H1 (cell line): ENCODE data around the gene EPHA2. TPM values are rescaled to one million over a fixed set of nuclear protein-coding genes. Genes with fewer than 3 reads are reported as not detected.

Source experiments
- CTCF ChIA-PET: fragments of 300-600 bp; sonication (Branson Sonifier 250); formaldehyde crosslinking; loops from one replicate; lab custom pipeline; 2021; ENCODE audit not compliant: partially characterized antibody; lab: Charles Lee
- POLR2A ChIA-PET: fragments of 300-600 bp; sonication (Branson Sonifier 250); formaldehyde crosslinking; loops from one replicate; lab custom pipeline; 2021; ENCODE audit warnings: inconsistent platforms; ENCODE audit not compliant: partially characterized antibody; lab: Charles Lee
- DNase-seq, 2 experiments: peaks; one replicate each; pipeline versions ENCODE4 v3.0.0 to v3.0.0-alpha.2; 2010 to 2022; ENCODE audit warnings: low spot score in 2 of 2, low read depth in 1 of 2, mixed read lengths in 1 of 2
- FAIRE-seq: peaks from 2 replicates; lab custom pipeline; 2011; peaks lifted over from hg19 to GRCh38; lab: Jason Lieb, UNC
- H2AFZ ChIP-seq: 2 replicates; pipeline ENCODE4 v1.8.1; 2012; ENCODE audit warnings: low read length, inconsistent platforms
- H2AK5ac ChIP-seq: 2 replicates; pipeline ENCODE4 v1.6.1; 2013; ENCODE audit warnings: low read depth, low read length
- H2BK120ac ChIP-seq: replicated peaks from 2 replicates; pipeline ENCODE3; 2013; ENCODE audit warnings: low read depth, low read length, inconsistent platforms
- H2BK12ac ChIP-seq: 2 replicates; pipeline ENCODE4 v1.6.1; 2013; ENCODE audit warnings: low read depth, low read length
- H2BK15ac ChIP-seq: 2 replicates; pipeline ENCODE4 v1.6.1; 2013; ENCODE audit warnings: low read length
- H2BK20ac ChIP-seq: 2 replicates; pipeline ENCODE4 v1.6.1; 2013; ENCODE audit warnings: low read length
- H2BK5ac ChIP-seq: 2 replicates; pipeline ENCODE4 v1.6.1; 2013; ENCODE audit warnings: low read depth, low read length
- H3K14ac ChIP-seq: 2 replicates; pipeline ENCODE4 v1.6.1; 2013; ENCODE audit warnings: inconsistent platforms; ENCODE audit not compliant: insufficient read length
- H3K18ac ChIP-seq: 2 replicates; pipeline ENCODE4 v1.6.1; 2013; ENCODE audit warnings: low read length; ENCODE audit errors: extremely low read depth
- H3K23ac ChIP-seq: 2 replicates; pipeline ENCODE4 v1.6.1; 2013; ENCODE audit warnings: inconsistent platforms; ENCODE audit not compliant: insufficient read length
- H3K23me2 ChIP-seq: 2 replicates; pipeline ENCODE4 v1.6.1; 2013; ENCODE audit warnings: low read depth, low read length
- H3K27ac ChIP-seq: 2 replicates; pipeline ENCODE4 v1.6.1; 2011; ENCODE audit warnings: low read depth, low read length, inconsistent platforms
- H3K27me3 ChIP-seq, 4 experiments: replicated peaks in 1 of 4; 1 replicate in 1 of 4; 2 replicates in 3 of 4; pipeline versions ENCODE4 v1.6.1 to v1.8.1; 2011 to 2013; ENCODE audit warnings: low read length in 3 of 4, mild to moderate bottlenecking in 3 of 4, inconsistent platforms in 2 of 4, mixed read lengths in 2 of 4, moderate library complexity in 1 of 4; ENCODE audit not compliant: control insufficient read depth in 3 of 4, insufficient read depth in 3 of 4; ENCODE audit errors: extremely low read depth in 1 of 4
- H3K36me3 ChIP-seq, 4 experiments: 2 replicates each; pipeline versions ENCODE4 v1.6.1 to v1.8.1; 2011 to 2013; ENCODE audit warnings: mild to moderate bottlenecking in 4 of 4, low read length in 3 of 4, moderate library complexity in 2 of 4, control low read depth in 1 of 4, inconsistent platforms in 1 of 4; ENCODE audit not compliant: insufficient read depth in 4 of 4, control insufficient read depth in 2 of 4
- H3K4ac ChIP-seq: replicated peaks from 2 replicates; pipeline ENCODE3; 2013; ENCODE audit warnings: low read length, low read depth, mixed read lengths, inconsistent platforms; ENCODE audit not compliant: insufficient read length
- H3K4me1 ChIP-seq, 4 experiments: replicated peaks in 1 of 4; 1 replicate in 1 of 4; 2 replicates in 3 of 4; pipeline versions ENCODE4 v1.6.1 to v1.8.1; 2011 to 2013; ENCODE audit warnings: low read length in 3 of 4, inconsistent platforms in 2 of 4, mixed read lengths in 1 of 4; ENCODE audit not compliant: insufficient read depth in 4 of 4, control insufficient read depth in 3 of 4
- H3K4me2 ChIP-seq, 2 experiments: 2 replicates each; pipeline versions ENCODE4 v1.6.1 to v1.8.1; 2011 to 2013; ENCODE audit warnings: low read depth in 2 of 2, low read length in 2 of 2, control low read depth in 1 of 2, inconsistent platforms in 1 of 2, mild to moderate bottlenecking in 1 of 2; ENCODE audit not compliant: insufficient read depth in 1 of 2
- H3K4me3 ChIP-seq, 4 experiments: fragments of 200-600, 300-600 bp in 1 of 4; sonication (generic), shearing (Covaris generic), sonication (Bioruptor Twin) in 1 of 4; 2 replicates each; pipeline versions ENCODE4 v1.5.1 to v1.8.1; 2011 to 2016; ENCODE audit warnings: low read length in 4 of 4, low read depth in 3 of 4, control low read depth in 2 of 4, inconsistent platforms in 2 of 4, mild to moderate bottlenecking in 2 of 4, mixed read lengths in 1 of 4, moderate library complexity in 1 of 4; ENCODE audit not compliant: insufficient read depth in 2 of 4; ENCODE audit errors: extremely low read depth in 1 of 4
- H3K56ac ChIP-seq: replicated peaks from 2 replicates; pipeline ENCODE3; 2013; ENCODE audit warnings: low read depth, mild to moderate bottlenecking, mixed read lengths, low read length, inconsistent platforms; ENCODE audit not compliant: insufficient read length
- H3K79me1 ChIP-seq: 2 replicates; pipeline ENCODE4 v1.6.1; 2013; ENCODE audit warnings: low read depth, low read length, control low read depth
- H3K79me2 ChIP-seq, 2 experiments: 2 replicates each; pipeline versions ENCODE4 v1.6.1 to v1.8.1; 2012 to 2013; ENCODE audit warnings: low read length in 2 of 2, mild to moderate bottlenecking in 2 of 2, inconsistent platforms in 1 of 2; ENCODE audit not compliant: insufficient read depth in 2 of 2, control insufficient read depth in 1 of 2
- H3K9ac ChIP-seq, 4 experiments: replicated peaks in 1 of 4; 1 replicate in 1 of 4; 2 replicates in 3 of 4; pipeline versions ENCODE4 v1.6.1 to v1.8.1; 2011 to 2013; ENCODE audit warnings: low read depth in 3 of 4, low read length in 3 of 4, control low read depth in 2 of 4, mild to moderate bottlenecking in 2 of 4, moderate library complexity in 2 of 4, inconsistent platforms in 1 of 4; ENCODE audit errors: extremely low read depth in 1 of 4
- H3K9me3 ChIP-seq, 2 experiments: 2 replicates each; pipeline versions ENCODE4 v1.6.1 to v1.8.1; 2012 to 2013; ENCODE audit warnings: mild to moderate bottlenecking in 2 of 2, moderate library complexity in 2 of 2, control low read depth in 1 of 2, inconsistent platforms in 1 of 2, low read depth in 1 of 2, low read length in 1 of 2, mixed read lengths in 1 of 2; ENCODE audit not compliant: insufficient read depth in 2 of 2
- H4K20me1 ChIP-seq, 2 experiments: replicated peaks in 1 of 2; 2 replicates each; pipeline versions ENCODE3 to v1.8.1; 2011 to 2013; ENCODE audit warnings: inconsistent platforms in 2 of 2, low read length in 2 of 2, mild to moderate bottlenecking in 1 of 2; ENCODE audit not compliant: insufficient read depth in 2 of 2, control insufficient read depth in 1 of 2
- H4K5ac ChIP-seq: 2 replicates; pipeline ENCODE4 v1.6.1; 2013; ENCODE audit warnings: low read length, low read depth, mixed read lengths, inconsistent platforms; ENCODE audit not compliant: insufficient read length
- H4K8ac ChIP-seq: 2 replicates; pipeline ENCODE4 v1.8.0; 2013; ENCODE audit warnings: mild to moderate bottlenecking, moderate library complexity, low read length, inconsistent platforms; ENCODE audit not compliant: insufficient read depth; ENCODE audit errors: extremely low read depth
- H4K91ac ChIP-seq: replicated peaks from 2 replicates; pipeline ENCODE3; 2013; ENCODE audit warnings: low read length, mixed read lengths, inconsistent platforms; ENCODE audit not compliant: insufficient read length
- BCL11A ChIP-seq, 2 experiments: IDR thresholded peaks; one replicate each; pipeline ENCODE4 v1.6.1; 2011; ENCODE audit warnings: low read depth in 2 of 2, low read length in 2 of 2, mild to moderate bottlenecking in 2 of 2
- CEBPB ChIP-seq: IDR thresholded peaks from 2 replicates; pipeline ENCODE4 v1.6.1; 2012; ENCODE audit warnings: low read depth, low read length
- CHD2 ChIP-seq: IDR thresholded peaks from 2 replicates; pipeline ENCODE4 v1.6.1; 2012; ENCODE audit warnings: low read length, improper control_type of control experiment
- EP300 ChIP-seq, 2 experiments: IDR thresholded peaks; 1 replicate in 1 of 2; 2 replicates in 1 of 2; pipeline ENCODE4 v1.6.1; 2011 to 2012; ENCODE audit warnings: low read depth in 2 of 2, low read length in 2 of 2, mild to moderate bottlenecking in 2 of 2, borderline replicate concordance in 1 of 2, inconsistent platforms in 1 of 2, moderate library complexity in 1 of 2
- KDM5A ChIP-seq: fragments of 200-600 bp; IDR thresholded peaks from 2 replicates; pipeline ENCODE4 v1.7.1; 2012; ENCODE audit warnings: mild to moderate bottlenecking, low read length, inconsistent platforms, mixed read lengths
- NANOG ChIP-seq: IDR thresholded peaks from 2 replicates; pipeline ENCODE4 v1.6.1; 2011; ENCODE audit warnings: low read length, low read depth, mild to moderate bottlenecking, inconsistent platforms; ENCODE audit not compliant: insufficient read depth, poor library complexity, severe bottlenecking
- POLR2A ChIP-seq, 2 experiments: IDR thresholded peaks; 1 replicate in 1 of 2; 2 replicates in 1 of 2; pipeline ENCODE4 v1.6.1; 2011; ENCODE audit warnings: low read depth in 2 of 2, low read length in 2 of 2, mild to moderate bottlenecking in 2 of 2; ENCODE audit errors: control extremely low read depth in 1 of 2
- RAD21 ChIP-seq, 2 experiments: IDR thresholded peaks in 1 of 2; conservative IDR thresholded peaks in 1 of 2; 2 replicates each; pipeline ENCODE4 v1.6.1; 2011; ENCODE audit warnings: low read depth in 2 of 2, low read length in 2 of 2, improper control_type of control experiment in 1 of 2, inconsistent platforms in 1 of 2, mild to moderate bottlenecking in 1 of 2, moderate library complexity in 1 of 2
- SAP30 ChIP-seq: fragments of 300-600 bp; sonication (generic); IDR thresholded peaks from 2 replicates; pipeline ENCODE4 v1.7.1; 2012; ENCODE audit warnings: low read length, moderate library complexity, mild to moderate bottlenecking, inconsistent platforms; ENCODE audit not compliant: insufficient read depth, insufficient replicate concordance
- SIX5 ChIP-seq: IDR thresholded peaks from 2 replicates; pipeline ENCODE4 v1.6.1; 2011; ENCODE audit warnings: mild to moderate bottlenecking, low read depth, low read length
- TAF1 ChIP-seq: IDR thresholded peaks from 2 replicates; pipeline ENCODE4 v1.6.1; 2011; ENCODE audit warnings: mild to moderate bottlenecking, low read depth, low read length
- TBP ChIP-seq: IDR thresholded peaks from 2 replicates; pipeline ENCODE4 v1.6.1; 2011; ENCODE audit warnings: low read depth, low read length, improper control_type of control experiment
- WGBS, 2 experiments: shearing (Covaris generic) in 1 of 2; methylation state at CpG; one replicate each; pipeline versions ENCODE4 v1.1.6 to v1.1.7; 2013 to 2015; ENCODE audit warnings: low lambda C conversion rate in 2 of 2, mixed read lengths in 2 of 2, inconsistent platforms in 1 of 2, low coverage in 1 of 2, missing lambda C conversion rate in 1 of 2; ENCODE audit not compliant: insufficient replicate concordance in 2 of 2, insufficient coverage in 1 of 2, insufficient read length in 1 of 2; ENCODE audit errors: extremely low coverage in 1 of 2, missing lambda C conversion rate in 1 of 2; 5-methylcytosine and 5-hydroxymethylcytosine counted together
- polyA plus RNA-seq, 7 experiments: library from polyadenylated mRNA; depleted of rRNA in 3 of 7; stranded (reverse) in 5 of 7; unstranded in 2 of 7; fragments of >200 nt in 5 of 7; fragments of 200-250 nt in 2 of 7; gene quantifications; 1 replicate in 5 of 7; 2 replicates in 1 of 7; 4 replicates in 1 of 7; pipeline versions ENCODE4 v1.2.1 to v1.2.3, GENCODE V29; 2011 to 2013; ENCODE audit warnings: missing spikeins in 2 of 7, mixed read lengths in 2 of 7
- total RNA-seq: library from RNA; stranded (reverse); fragmentation: NEBNext Ultra II Directional; extraction: Animal tissue kit (Norgen Biotek cat#: 25700); gene quantifications from 2 replicates; pipeline ENCODE4 v1.2.1, GENCODE V29; 2021
- TF ChIP-seq, protein P1 (sequence below): IDR thresholded peaks from 2 replicates; pipeline ENCODE4 v1.6.1; 2011; ENCODE audit warnings: low read depth, mild to moderate bottlenecking, low read length; ENCODE audit not compliant: insufficient read depth

Gene EPHA2
- total and polyA plus RNA-seq, 2 of the 8 experiments (the other 6 are each of a cell fraction or from before 2014, with no cell fraction given), result 26.8 to 33.6 TPM

DNA sequence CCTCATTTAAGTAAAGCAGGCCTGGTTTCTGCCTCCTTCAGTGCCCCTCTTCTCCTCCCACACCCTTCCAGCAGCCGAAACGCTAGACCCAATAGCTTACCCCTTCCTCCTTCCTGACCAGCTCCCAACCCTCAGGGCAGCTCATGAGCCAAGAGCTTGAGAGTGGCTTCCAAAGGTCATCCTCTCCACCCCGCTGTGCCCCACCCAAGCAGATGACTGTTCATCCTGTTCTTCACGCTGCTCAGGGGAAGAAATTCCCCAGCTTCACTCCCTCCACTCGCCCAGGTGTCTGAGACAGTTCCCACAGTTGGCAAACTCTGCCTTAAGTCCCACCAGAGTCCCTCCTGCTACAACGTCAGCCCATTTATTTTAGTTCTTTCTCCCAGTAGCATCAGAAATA is 33.1 kb upstream of the EPHA2 start:
- Histone ChIP-seq H3K4me3 (no peak overlapping the region), H3K9me3 (no peaks in the 10 kb centered on the region), H3K4me2 (no peak overlapping the region), H3K18ac (no peak overlapping the region), H3K27ac (no peak overlapping the region), H2AFZ (no peak overlapping the region), H2BK120ac (no peak overlapping the region), H3K56ac (no peak overlapping the region), H3K23me2 (no peaks in the 10 kb centered on the region; the same call in 1 of the 2 replicates), H3K79me1 (no peaks in the 10 kb centered on the region), H2AK5ac (no peak overlapping the region), H2BK5ac (no peak overlapping the region), H2BK15ac (no peak overlapping the region; the same call in 1 of the 2 replicates), H3K79me2 (no peaks in the 10 kb centered on the region)
- CTCF ChIA-PET, result interaction anchor here (0.9 to 17.1 kb wide), 22 partner anchors 14 to 174 kb away, joined by 3 to 569 read pairs (median 4); partner anchors contain the start of genes CPLANE2, EPHA2 and FAM131C
- POLR2A ChIA-PET, result interaction anchor here (1.1 to 2.8 kb wide), 4 partner anchors 10 to 109 kb away, joined by 3 to 10 read pairs (median 5); partner anchors contain the start of gene ARHGEF19
- DNase-seq, result no peak
- WGBS, 2 experiments, result 77% methylated on average over 5 of the region's 6 CpGs; no CpG with 5 or more reads in 1 of the 2 experiments
- TF ChIP-seq BCL11A (IDR thresholded peaks at IDR 0.05; ENCODE audit: low read depth in 2 of 2, low read length in 2 of 2), result no peak
- no peak for TF ChIP-seq CHD2
- TF ChIP-seq TAF1, result no peak
- no peak for TF ChIP-seq RAD21 (IDR thresholded peaks at IDR 0.05 in 1 of 2, conservative IDR thresholded peaks at IDR 0.05 in 1 of 2; ENCODE audit: low read depth in 2 of 2, low read length in 2 of 2)
- TF ChIP-seq SIX5, result no peak
- TF ChIP-seq POLR2A (IDR thresholded peaks at IDR 0.05; ENCODE audit: control extremely low read depth in 1 of 2, low read depth in 2 of 2, low read length in 2 of 2), result no peak
- TF ChIP-seq KDM5A, result no peak
- no peak for TF ChIP-seq EP300 (IDR thresholded peaks at IDR 0.05; ENCODE audit: borderline replicate concordance in 1 of 2, low read depth in 2 of 2, low read length in 2 of 2)
- no peak for TF ChIP-seq CEBPB
- no peak for TF ChIP-seq TBP
- TF ChIP-seq NANOG, result no peak
- TF ChIP-seq SAP30, result no peak
- TF ChIP-seq, protein P1, sequence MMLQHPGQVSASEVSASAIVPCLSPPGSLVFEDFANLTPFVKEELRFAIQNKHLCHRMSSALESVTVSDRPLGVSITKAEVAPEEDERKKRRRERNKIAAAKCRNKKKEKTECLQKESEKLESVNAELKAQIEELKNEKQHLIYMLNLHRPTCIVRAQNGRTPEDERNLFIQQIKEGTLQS, result no peak
- TF ChIP-seq, all 59 proteins: peak for 0
- H2BK12ac ChIP-seq, result no peak overlapping the region
- no peak for FAIRE-seq
- no peaks in the 10 kb centered on the region for H3K36me3 ChIP-seq
- no peak overlapping the region for H3K23ac ChIP-seq
- no peak overlapping the region for H3K14ac ChIP-seq
- H3K4me1 ChIP-seq, result no peaks in the 10 kb centered on the region
- no peak overlapping the region for H3K9ac ChIP-seq
- no peak overlapping the region for H2BK20ac ChIP-seq
- no peak overlapping the region for H3K4ac ChIP-seq
- no peaks in the 10 kb centered on the region; a peak in 1 of 7 replicates for H3K27me3 ChIP-seq
- H4K8ac ChIP-seq, result no peak overlapping the region; the same call in 1 of the 2 replicates
- H4K91ac ChIP-seq, result no peak overlapping the region
- no peak overlapping the region for H4K5ac ChIP-seq
- no peaks in the 10 kb centered on the region for H4K20me1 ChIP-seq
